ENCODE results near the gene PLK3. TPM values are rescaled to one million over a fixed set of nuclear protein-coding genes. Genes with fewer than 3 reads are reported as not detected.
A peak's percentile ranks its signal among the peaks of the same experiment; 100 is the strongest.

Gene PLK3
- total and polyA plus RNA-seq, 10 of the 15 experiments (the other 5 are each of a cell fraction or from before 2014, with no cell fraction given): 1.5 to 23.2 (median 12.1) TPM

GRCh38 chr1:44805311-44806024, 5.3 kb downstream of the PLK3 start:
- CTCF ChIA-PET: interaction anchor here (0.9 kb wide), 1 partner anchor 13 kb away, joined by 3 read pairs; no protein-coding TSS in a partner anchor
- DNase-seq (ENCODE audit: low read depth, low spot score): no peak
- peaks cover 6 to 9% of the 10 kb centered on the region in 2 experiments for H3K36me3 ChIP-seq (ENCODE audit: control insufficient read depth in 2 of 2, insufficient read depth in 2 of 2, low read length in 1 of 2)
- H3K4me1 ChIP-seq (ENCODE audit: control insufficient read depth, insufficient read depth, low read length): peaks cover 55% of the 10 kb centered on the region
- POLR2A ChIA-PET: interaction anchor here (0.6 to 1.4 kb wide), 2 partner anchors 8 to 456 kb away, joined by 3 to 4 read pairs; no protein-coding TSS in a partner anchor
- in situ Hi-C loops (cut with MboI): loop anchor here (5.0 kb wide), 1 partner anchor 73 kb away; the partner anchor contains the start of gene RNU5D-1
- no peaks in the 10 kb centered on the region for H3K9me3 ChIP-seq (replicated peaks; ENCODE audit: control insufficient read depth, insufficient read depth, low read length)
- TF ChIP-seq POLR2AphosphoS5 (IDR thresholded peaks at IDR 0.05; ENCODE audit: low read length) (peak; percentile 57; the same call in 1 of the 2 replicates), PAX5 (IDR thresholded peaks at IDR 0.05; ENCODE audit: borderline replicate concordance, low read depth, low read length) (no peak), NR2C1 (IDR thresholded peaks at IDR 0.05) (no peak), YY1 (IDR thresholded peaks at IDR 0.05; ENCODE audit: low read depth, low read length) (no peak), POLR2A (IDR thresholded peaks at IDR 0.05; ENCODE audit: low read depth, low read length) (0 out of 2 replicates have a peak, but pooled peaks have one; percentile 1)
- BruUV-seq (replicated peaks): no TSS peak
- H2AFZ ChIP-seq (ENCODE audit: control insufficient read depth, low read depth, low read length): no peak overlapping the region
- no peaks in the 10 kb centered on the region for H3K27me3 ChIP-seq (replicated peaks in 1 of 2; ENCODE audit: control insufficient read depth in 2 of 2, insufficient read depth in 2 of 2, low read length in 1 of 2)
- RAD21 ChIA-PET (ENCODE audit: unreplicated experiment): no interaction called here
- H4K20me1 ChIP-seq (ENCODE audit: control insufficient read depth, insufficient read depth): no peaks in the 10 kb centered on the region
- peaks cover 17% of the 10 kb centered on the region for H3K79me2 ChIP-seq (ENCODE audit: control insufficient read depth, insufficient read depth, low read length)
- SMC1A ChIA-PET (ENCODE audit: uncharacterized antibody, unreplicated experiment): interaction anchor here (0.6 to 0.7 kb wide), 2 partner anchors 268 to 495 kb away, joined by 3 to 4 read pairs; no protein-coding TSS in a partner anchor
- intact Hi-C loops (cut with micrococcal nuclease; ENCODE audit: unreplicated experiment): no loop called here
- H3K9ac ChIP-seq (ENCODE audit: control insufficient read depth, insufficient read depth, low read length): no peak overlapping the region
- no peak overlapping the region for H3K4me3 ChIP-seq
- no peak for FAIRE-seq
- no peak overlapping the region for H3K4me2 ChIP-seq (ENCODE audit: control insufficient read depth, insufficient read depth)
- H3K27ac ChIP-seq (ENCODE audit: control insufficient read depth, insufficient read depth): no peak overlapping the region
- 91% methylated on average over 20 of the region's 20 CpGs for WGBS (ENCODE audit: insufficient coverage, insufficient replicate concordance, low lambda C conversion rate, missing lambda C conversion rate)
- ATAC-seq: no peak

GRCh38 chr1:44806025-44806703, 6.0 kb downstream of the PLK3 start:
- Histone ChIP-seq H3K9ac (ENCODE audit: control insufficient read depth, insufficient read depth, low read length) (0 out of 2 replicates have a peak overlapping the region, but pooled peaks have one; percentile 75), H3K4me1 (ENCODE audit: control insufficient read depth, insufficient read depth, low read length) (peaks cover 59% of the 10 kb centered on the region), H4K20me1 (ENCODE audit: control insufficient read depth, insufficient read depth) (no peaks in the 10 kb centered on the region), H2AFZ (ENCODE audit: control insufficient read depth, low read depth, low read length) (no peak overlapping the region), H3K27me3 (replicated peaks in 1 of 2; ENCODE audit: control insufficient read depth in 2 of 2, insufficient read depth in 2 of 2, low read length in 1 of 2) (no peaks in the 10 kb centered on the region), H3K36me3 (ENCODE audit: control insufficient read depth in 2 of 2, insufficient read depth in 2 of 2, low read length in 1 of 2) (peaks cover 6 to 9% of the 10 kb centered on the region in 2 experiments), H3K27ac (ENCODE audit: control insufficient read depth, insufficient read depth) (peak overlapping the region; percentile 95), H3K9me3 (replicated peaks; ENCODE audit: control insufficient read depth, insufficient read depth, low read length) (no peaks in the 10 kb centered on the region), H3K4me2 (ENCODE audit: control insufficient read depth, insufficient read depth) (no peak overlapping the region; the same call in 1 of the 2 replicates), H3K79me2 (ENCODE audit: control insufficient read depth, insufficient read depth, low read length) (peaks cover 12% of the 10 kb centered on the region), H3K4me3 (no peak overlapping the region)
- SMC1A ChIA-PET (ENCODE audit: uncharacterized antibody, unreplicated experiment): no interaction called here
- CTCF ChIA-PET: interaction anchor here (0.9 to 4.1 kb wide), 2 partner anchors 13 kb away, joined by 3 to 36 read pairs; no protein-coding TSS in a partner anchor
- POLR2A ChIA-PET: interaction anchor here (0.6 to 5.1 kb wide), 2 partner anchors 12 to 456 kb away, joined by 3 to 51 read pairs; no protein-coding TSS in a partner anchor
- no peak for ATAC-seq
- in situ Hi-C loops (cut with MboI): loop anchor here (5.0 kb wide), 1 partner anchor 74 kb away; the partner anchor contains the start of gene RNU5D-1
- TF ChIP-seq ZZZ3 (IDR thresholded peaks at IDR 0.05; ENCODE audit: control insufficient read depth, insufficient read length, low read depth) (no peak), SMC3 (IDR thresholded peaks at IDR 0.05; ENCODE audit: borderline replicate concordance, low read length) (no peak), POLR2A (IDR thresholded peaks at IDR 0.05; ENCODE audit: low read depth, low read length) (peak; percentile 62; the same call in 1 of the 2 replicates), GATAD2B (conservative IDR thresholded peaks at IDR 0.05; ENCODE audit: low read depth) (0 out of 2 replicates have a peak, but pooled peaks have one; percentile 42), DPF2 (IDR thresholded peaks at IDR 0.05) (no peak), ZBTB33 (IDR thresholded peaks at IDR 0.05) (0 out of 2 replicates have a peak, but pooled peaks have one; percentile 35)
- whole genome bisulfite sequencing (ENCODE audit: insufficient coverage, insufficient replicate concordance, low lambda C conversion rate, missing lambda C conversion rate): 97% methylated on average over 66 of the region's 70 CpGs
- no peak for DNase-seq (ENCODE audit: low read depth, low spot score)
- RAD21 ChIA-PET (ENCODE audit: unreplicated experiment): no interaction called here
- intact Hi-C loops (cut with micrococcal nuclease; ENCODE audit: unreplicated experiment): no loop called here
- FAIRE-seq: no peak
- no TSS peak for BruUV-seq (replicated peaks)

All from GM12878 (cell line).